ENCODE measurements around the gene MATN3. TPM values are rescaled to one million over a fixed set of nuclear protein-coding genes. Genes with fewer than 3 reads are reported as not detected.
A peak's percentile ranks its signal among the peaks of the same experiment; 100 is the strongest.

MATN3 gene
- total RNA-seq, 1 donor from 2014 or later, result 0.22 TPM

DNA sequence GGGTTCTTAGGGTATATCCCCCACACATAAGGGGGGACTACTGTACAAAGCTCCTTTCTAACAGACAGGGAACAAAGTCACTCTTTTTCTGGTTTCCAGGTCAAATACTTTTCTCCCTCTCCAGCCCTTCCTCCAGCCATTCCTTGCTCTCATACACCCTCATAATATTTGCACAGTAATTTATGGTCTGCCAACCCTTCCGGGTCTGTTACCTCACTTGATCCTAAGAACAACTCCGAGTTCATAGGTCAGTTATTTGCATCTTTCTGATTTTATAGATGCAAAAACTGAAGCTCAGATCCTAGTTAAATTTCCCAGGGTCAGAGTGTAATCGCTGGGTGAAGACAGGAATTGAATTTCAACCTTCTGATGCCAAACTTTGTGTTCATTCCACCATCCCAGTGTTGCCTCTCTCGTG, 14.8 kb upstream of the MATN3 start:
- peaks cover 16% of the 10 kb centered on the region for H3K9me3 ChIP-seq (replicated peaks)
- peak overlapping the region; percentile 42 for H3K27ac ChIP-seq (replicated peaks)
- intact Hi-C loops (cut with micrococcal nuclease), result no loop called here
- TF ChIP-seq, protein P1, sequence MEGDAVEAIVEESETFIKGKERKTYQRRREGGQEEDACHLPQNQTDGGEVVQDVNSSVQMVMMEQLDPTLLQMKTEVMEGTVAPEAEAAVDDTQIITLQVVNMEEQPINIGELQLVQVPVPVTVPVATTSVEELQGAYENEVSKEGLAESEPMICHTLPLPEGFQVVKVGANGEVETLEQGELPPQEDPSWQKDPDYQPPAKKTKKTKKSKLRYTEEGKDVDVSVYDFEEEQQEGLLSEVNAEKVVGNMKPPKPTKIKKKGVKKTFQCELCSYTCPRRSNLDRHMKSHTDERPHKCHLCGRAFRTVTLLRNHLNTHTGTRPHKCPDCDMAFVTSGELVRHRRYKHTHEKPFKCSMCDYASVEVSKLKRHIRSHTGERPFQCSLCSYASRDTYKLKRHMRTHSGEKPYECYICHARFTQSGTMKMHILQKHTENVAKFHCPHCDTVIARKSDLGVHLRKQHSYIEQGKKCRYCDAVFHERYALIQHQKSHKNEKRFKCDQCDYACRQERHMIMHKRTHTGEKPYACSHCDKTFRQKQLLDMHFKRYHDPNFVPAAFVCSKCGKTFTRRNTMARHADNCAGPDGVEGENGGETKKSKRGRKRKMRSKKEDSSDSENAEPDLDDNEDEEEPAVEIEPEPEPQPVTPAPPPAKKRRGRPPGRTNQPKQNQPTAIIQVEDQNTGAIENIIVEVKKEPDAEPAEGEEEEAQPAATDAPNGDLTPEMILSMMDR (IDR thresholded peaks at IDR 0.05; ENCODE audit: borderline replicate concordance), result no peak
- H3K27me3 ChIP-seq (ENCODE audit: low read depth), result no peaks in the 10 kb centered on the region
- H3K36me3 ChIP-seq, result peaks cover 49% of the 10 kb centered on the region
- no peak for DNase-seq
- peaks cover 15% of the 10 kb centered on the region for H3K4me1 ChIP-seq
- H3K4me3 ChIP-seq, result no peak overlapping the region

DNA sequence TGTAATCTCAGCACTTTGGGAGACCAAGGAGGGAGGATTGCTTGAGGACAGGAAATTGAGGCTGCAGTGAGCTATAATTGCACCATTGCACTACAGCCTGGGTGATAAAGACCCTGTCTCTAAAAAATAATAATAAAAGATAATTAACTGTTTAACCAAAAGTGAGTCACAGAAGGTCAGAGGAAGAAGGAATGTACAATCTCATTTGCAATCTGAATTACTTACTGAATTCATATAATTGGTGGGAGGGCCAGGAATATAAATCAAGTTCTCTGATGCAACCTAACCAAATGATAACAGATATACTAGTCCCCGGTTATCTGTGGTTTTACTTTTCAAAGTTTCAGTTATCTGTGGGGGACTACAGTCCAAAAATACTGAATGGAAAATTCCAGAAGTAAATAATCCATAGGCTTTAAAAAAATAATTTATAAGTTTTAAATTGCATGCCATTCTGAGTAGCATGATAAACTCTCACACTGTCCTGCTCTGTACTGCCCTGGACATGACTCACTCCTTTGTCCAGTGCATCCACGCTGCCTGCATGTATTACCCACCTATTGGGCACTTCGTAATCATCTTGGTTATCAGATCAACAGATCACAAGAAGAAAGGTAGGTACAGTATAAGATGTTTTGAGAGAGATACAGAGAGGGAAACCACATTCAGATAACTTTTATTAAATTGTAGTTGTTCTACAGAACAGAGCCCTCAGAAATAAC, 12.8 kb upstream of the MATN3 start:
- intact Hi-C loops (cut with micrococcal nuclease), result no loop called here
- TF ChIP-seq, protein P1 (IDR thresholded peaks at IDR 0.05; ENCODE audit: borderline replicate concordance), result no peak
- Histone ChIP-seq H3K27me3 (ENCODE audit: low read depth) (no peaks in the 10 kb centered on the region), H3K4me3 (no peak overlapping the region), H3K27ac (replicated peaks) (no peak overlapping the region), H3K36me3 (peaks cover 30% of the 10 kb centered on the region), H3K9me3 (replicated peaks) (peaks cover 24% of the 10 kb centered on the region), H3K4me1 (peaks cover 15% of the 10 kb centered on the region)
- no peak for DNase-seq

DNA sequence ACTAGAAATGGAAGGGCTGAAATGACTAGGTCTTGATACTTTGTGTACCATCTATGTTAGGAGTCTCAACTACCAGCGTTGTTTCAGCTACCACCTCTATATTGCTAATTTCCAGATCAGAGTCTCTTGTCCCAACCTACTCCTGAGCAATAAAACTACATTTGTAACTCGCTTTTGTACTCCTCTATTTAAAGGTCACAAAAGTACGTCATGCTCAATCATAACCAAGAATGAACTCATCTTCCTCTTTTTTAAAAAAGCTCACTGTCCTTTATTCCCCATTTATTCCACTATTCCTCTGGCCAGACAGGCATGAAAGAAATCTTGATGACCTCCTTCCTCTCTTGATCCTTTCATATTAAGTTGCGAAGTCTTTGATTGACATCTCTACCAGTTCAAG, 11.2 kb upstream of the MATN3 start:
- H3K9me3 ChIP-seq (replicated peaks), result peaks cover 15% of the 10 kb centered on the region
- H3K27ac ChIP-seq (replicated peaks), result no peak overlapping the region
- H3K4me3 ChIP-seq, result no peak overlapping the region
- DNase-seq, result no peak
- peaks cover 16% of the 10 kb centered on the region for H3K36me3 ChIP-seq
- no peaks in the 10 kb centered on the region for H3K27me3 ChIP-seq (ENCODE audit: low read depth)
- intact Hi-C loops (cut with micrococcal nuclease), result no loop called here
- H3K4me1 ChIP-seq, result peaks cover 15% of the 10 kb centered on the region
- TF ChIP-seq, protein P1 (IDR thresholded peaks at IDR 0.05; ENCODE audit: borderline replicate concordance), result no peak

DNA sequence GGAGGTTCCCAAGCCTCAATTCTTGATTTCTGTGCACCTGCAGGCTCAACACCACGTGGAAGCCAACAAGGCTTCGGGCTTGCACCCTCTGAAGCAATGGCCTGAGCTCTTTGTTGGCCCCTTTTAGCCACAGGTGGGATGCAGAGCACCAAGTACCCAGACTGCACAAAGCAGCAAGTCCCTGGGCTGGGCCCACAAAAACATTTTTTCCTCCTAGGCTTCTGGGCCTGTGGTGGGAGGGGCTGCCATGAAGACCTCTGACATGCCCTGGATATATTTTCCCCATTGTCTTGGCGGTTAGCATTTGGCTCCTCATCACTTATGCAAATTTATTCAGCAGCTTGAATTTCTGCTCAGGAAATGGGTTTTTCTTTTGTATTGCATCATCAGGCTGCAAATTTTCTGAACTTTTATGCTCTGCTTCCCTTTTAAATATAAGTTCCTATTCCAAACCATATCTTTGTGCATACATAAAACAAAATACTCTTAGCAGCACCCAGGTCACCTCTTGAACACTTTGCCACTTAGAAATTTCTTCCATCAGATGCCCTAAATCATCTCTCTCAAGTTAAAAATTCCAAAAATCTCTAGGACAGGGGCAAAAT, 9.0 kb upstream of the MATN3 start:
- Histone ChIP-seq H3K36me3 (no peaks in the 10 kb centered on the region), H3K27me3 (ENCODE audit: low read depth) (no peaks in the 10 kb centered on the region), H3K27ac (replicated peaks) (no peak overlapping the region), H3K4me1 (no peaks in the 10 kb centered on the region), H3K9me3 (replicated peaks) (peaks cover 8% of the 10 kb centered on the region), H3K4me3 (no peak overlapping the region)
- intact Hi-C loops (cut with micrococcal nuclease), result no loop called here
- no peak for DNase-seq
- TF ChIP-seq, protein P1 (IDR thresholded peaks at IDR 0.05; ENCODE audit: borderline replicate concordance), result no peak

- intact Hi-C loops (cut with micrococcal nuclease), result no loop called here
- Histone ChIP-seq H3K27me3 (ENCODE audit: low read depth) (no peaks in the 10 kb centered on the region), H3K9me3 (replicated peaks) (peaks cover 11% of the 10 kb centered on the region), H3K4me1 (no peaks in the 10 kb centered on the region), H3K36me3 (no peaks in the 10 kb centered on the region), H3K4me3 (no peak overlapping the region), H3K27ac (replicated peaks) (no peak overlapping the region)
- TF ChIP-seq, protein P1 (IDR thresholded peaks at IDR 0.05; ENCODE audit: borderline replicate concordance), result no peak
- DNase-seq, result no peak
Observed at GRCh38 chr2:20019747-20020146, 7.3 kb upstream of the MATN3 start.

Measured in left ventricle myocardium inferior (tissue), 1 donor.